H1 (cell line): Measurements from ENCODE around the gene HOXA6. TPM values are rescaled to one million over a fixed set of nuclear protein-coding genes. Genes with fewer than 3 reads are reported as not detected.

Source experiments
- BRCA1 ChIP-seq: IDR thresholded peaks from 2 replicates; pipeline ENCODE4 v1.6.1; 2012; ENCODE audit warnings: low read depth, low read length, improper control_type of control experiment
- CTCF ChIP-seq, 3 experiments: IDR thresholded peaks; 1 replicate in 2 of 3; 2 replicates in 1 of 3; pipeline versions ENCODE4 v1.5.1 to v1.6.1; 2011; ENCODE audit warnings: low read length in 3 of 3, mild to moderate bottlenecking in 3 of 3, inconsistent platforms in 2 of 3, low read depth in 1 of 3, moderate library complexity in 1 of 3; ENCODE audit not compliant: insufficient read depth in 1 of 3; ENCODE audit errors: control extremely low read depth in 1 of 3
- EZH2 ChIP-seq: fragments of 200-600 bp; sonication (generic); IDR thresholded peaks from 2 replicates; pipeline ENCODE4 v1.7.1; 2012; ENCODE audit warnings: low read depth, mild to moderate bottlenecking, moderate library complexity, low read length, inconsistent platforms; ENCODE audit not compliant: severe bottlenecking
- NRF1 ChIP-seq: IDR thresholded peaks from 2 replicates; pipeline ENCODE4 v1.6.1; 2011; ENCODE audit warnings: mild to moderate bottlenecking, low read depth, low read length, improper control_type of control experiment
- POLR2AphosphoS5 ChIP-seq: IDR thresholded peaks from 2 replicates; pipeline ENCODE4 v1.6.1; 2011; ENCODE audit warnings: low read depth, low read length
- RXRA ChIP-seq: IDR thresholded peaks from 2 replicates; pipeline ENCODE4 v1.6.1; 2011; ENCODE audit warnings: low read depth, mild to moderate bottlenecking, low read length, moderate library complexity; ENCODE audit not compliant: insufficient read depth
- SIRT6 ChIP-seq: IDR thresholded peaks from one replicate; pipeline ENCODE4 v1.7.1; 2012; ENCODE audit warnings: low read length, inconsistent platforms
- SP2 ChIP-seq: IDR thresholded peaks from 2 replicates; pipeline ENCODE4 v1.6.1; 2012; ENCODE audit warnings: mild to moderate bottlenecking, low read length, inconsistent platforms
- TAF1 ChIP-seq: IDR thresholded peaks from 2 replicates; pipeline ENCODE4 v1.6.1; 2011; ENCODE audit warnings: mild to moderate bottlenecking, low read depth, low read length
- polyA plus RNA-seq, 7 experiments: library from polyadenylated mRNA; depleted of rRNA in 3 of 7; stranded (reverse) in 5 of 7; unstranded in 2 of 7; fragments of >200 nt in 5 of 7; fragments of 200-250 nt in 2 of 7; gene quantifications; 1 replicate in 5 of 7; 2 replicates in 1 of 7; 4 replicates in 1 of 7; pipeline versions ENCODE4 v1.2.1 to v1.2.3, GENCODE V29; 2011 to 2013; ENCODE audit warnings: missing spikeins in 2 of 7, mixed read lengths in 2 of 7
- total RNA-seq: library from RNA; stranded (reverse); fragmentation: NEBNext Ultra II Directional; extraction: Animal tissue kit (Norgen Biotek cat#: 25700); gene quantifications from 2 replicates; pipeline ENCODE4 v1.2.1, GENCODE V29; 2021

Gene HOXA6
- total and polyA plus RNA-seq, 2 of the 8 experiments (the other 6 are each of a cell fraction or from before 2014, with no cell fraction given): not detected

GRCh38 chr7:27152816-27153442 lies 5.4 kb upstream of the HOXA6 start (continued):
- TF ChIP-seq EZH2 (peak; percentile 62), TAF1 (no peak), SP2 (no peak), NRF1 (no peak), RXRA (no peak), SIRT6 (no peak), BRCA1 (no peak), CTCF (IDR thresholded peaks at IDR 0.05; ENCODE audit: control extremely low read depth in 1 of 3, insufficient read depth in 1 of 3, low read depth in 1 of 3, low read length in 3 of 3) (no peak), POLR2AphosphoS5 (no peak)
- TF ChIP-seq, all 59 proteins: peak for 4
